Activated CD4-positive, alpha-beta T cell treated with anti-CD3 and anti-CD28 coated beads, Interleukin-2, amount 50 U/mL, for 1 hour (primary cell): Measurements from ENCODE around the gene NECAP2.
"Not testable (repeated sequence)": the region's sequence is repeated elsewhere in the genome, so short reads cannot be mapped to it uniquely, and the experiment has no call there.

Source experiments
- DNase-seq: peaks from one replicate; pipeline ENCODE4 v3.0.0-alpha.2; 2020

NECAP2 gene

GRCh38 chr1:16500466-16500865 is 59.9 kb downstream of the NECAP2 start:
- not testable (repeated sequence) for DNase-seq

- DNase-seq: not testable (repeated sequence)
These were observed 60.5 kb downstream of the NECAP2 start for GRCh38 chr1:16500975-16501374.

- not testable (repeated sequence) for DNase-seq
These were observed 60.9 kb downstream of the NECAP2 start for GRCh38 chr1:16501446-16501845.

- no peak for DNase-seq
These were observed 63.0 kb downstream of the NECAP2 start for GRCh38 chr1:16503494-16503893.

GRCh38 chr1:16505870-16506269 is 65.3 kb downstream of the NECAP2 start:
- not testable (repeated sequence) for DNase-seq

GRCh38 chr1:16506364-16507136 is 66.0 kb downstream of the NECAP2 start:
- DNase-seq: not testable (repeated sequence)

GRCh38 chr1:16508861-16509445 is 68.4 kb downstream of the NECAP2 start:
- DNase-seq: peak; percentile 18
